ENCODE results near the gene UCK1.

UCK1 gene

DNA sequence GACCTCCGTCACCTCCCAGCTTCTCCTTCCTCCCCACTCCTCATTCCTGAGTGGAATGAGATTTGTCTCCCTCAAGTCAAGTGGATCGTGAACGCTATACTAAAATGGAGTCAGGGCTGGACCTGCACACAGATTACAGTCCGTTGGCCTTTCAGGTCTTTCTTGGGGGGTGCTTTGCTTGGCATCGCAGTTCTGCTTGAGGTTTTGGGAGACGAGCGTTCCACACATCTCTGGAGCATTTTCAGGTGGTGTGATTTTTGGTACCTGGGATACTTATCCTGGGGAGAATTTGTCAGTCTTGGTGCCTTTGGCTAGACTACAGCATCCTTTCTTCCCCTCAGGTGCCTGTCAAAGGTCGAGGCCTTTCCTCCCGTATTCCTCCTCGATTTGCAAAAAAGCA, 52.2 kb downstream of the UCK1 start:
- TF ChIP-seq, protein P1, sequence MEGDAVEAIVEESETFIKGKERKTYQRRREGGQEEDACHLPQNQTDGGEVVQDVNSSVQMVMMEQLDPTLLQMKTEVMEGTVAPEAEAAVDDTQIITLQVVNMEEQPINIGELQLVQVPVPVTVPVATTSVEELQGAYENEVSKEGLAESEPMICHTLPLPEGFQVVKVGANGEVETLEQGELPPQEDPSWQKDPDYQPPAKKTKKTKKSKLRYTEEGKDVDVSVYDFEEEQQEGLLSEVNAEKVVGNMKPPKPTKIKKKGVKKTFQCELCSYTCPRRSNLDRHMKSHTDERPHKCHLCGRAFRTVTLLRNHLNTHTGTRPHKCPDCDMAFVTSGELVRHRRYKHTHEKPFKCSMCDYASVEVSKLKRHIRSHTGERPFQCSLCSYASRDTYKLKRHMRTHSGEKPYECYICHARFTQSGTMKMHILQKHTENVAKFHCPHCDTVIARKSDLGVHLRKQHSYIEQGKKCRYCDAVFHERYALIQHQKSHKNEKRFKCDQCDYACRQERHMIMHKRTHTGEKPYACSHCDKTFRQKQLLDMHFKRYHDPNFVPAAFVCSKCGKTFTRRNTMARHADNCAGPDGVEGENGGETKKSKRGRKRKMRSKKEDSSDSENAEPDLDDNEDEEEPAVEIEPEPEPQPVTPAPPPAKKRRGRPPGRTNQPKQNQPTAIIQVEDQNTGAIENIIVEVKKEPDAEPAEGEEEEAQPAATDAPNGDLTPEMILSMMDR (IDR thresholded peaks at IDR 0.05; ENCODE audit: insufficient read depth, low read depth, low read length, missing control alignments) = no peak
- no peak for DNase-seq (ENCODE audit: low read depth)
- no peak overlapping the region for H3K4me3 ChIP-seq (ENCODE audit: low read depth, low read length)

DNA sequence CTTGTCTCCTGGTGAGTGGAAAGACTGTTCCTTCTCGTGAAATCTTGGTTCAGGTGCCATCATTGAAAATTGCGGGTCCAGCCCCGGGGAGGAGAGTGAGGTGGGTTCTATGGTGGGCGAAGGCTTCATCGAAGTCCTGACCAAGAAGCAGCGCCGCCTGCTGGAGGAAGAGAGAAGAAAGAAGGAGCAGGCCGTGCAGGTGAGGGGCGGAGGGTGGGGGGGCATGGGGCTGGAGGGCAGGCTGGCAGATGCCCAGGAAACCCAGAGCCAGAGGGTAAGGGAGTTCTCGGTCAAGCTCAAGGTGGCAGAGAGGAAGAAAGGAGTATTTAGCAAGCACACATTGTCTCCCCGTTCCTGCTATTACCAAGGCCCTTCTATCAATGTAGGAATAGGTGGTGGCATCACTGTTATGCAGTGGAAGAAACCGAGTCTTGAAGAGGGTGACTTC, 52.6 kb downstream of the UCK1 start:
- peak; percentile 57 for DNase-seq (ENCODE audit: low read depth)
- TF ChIP-seq, protein P1 (IDR thresholded peaks at IDR 0.05; ENCODE audit: insufficient read depth, low read depth, low read length, missing control alignments) = peak; percentile 60
- no peak overlapping the region for H3K4me3 ChIP-seq (ENCODE audit: low read depth, low read length)

DNA sequence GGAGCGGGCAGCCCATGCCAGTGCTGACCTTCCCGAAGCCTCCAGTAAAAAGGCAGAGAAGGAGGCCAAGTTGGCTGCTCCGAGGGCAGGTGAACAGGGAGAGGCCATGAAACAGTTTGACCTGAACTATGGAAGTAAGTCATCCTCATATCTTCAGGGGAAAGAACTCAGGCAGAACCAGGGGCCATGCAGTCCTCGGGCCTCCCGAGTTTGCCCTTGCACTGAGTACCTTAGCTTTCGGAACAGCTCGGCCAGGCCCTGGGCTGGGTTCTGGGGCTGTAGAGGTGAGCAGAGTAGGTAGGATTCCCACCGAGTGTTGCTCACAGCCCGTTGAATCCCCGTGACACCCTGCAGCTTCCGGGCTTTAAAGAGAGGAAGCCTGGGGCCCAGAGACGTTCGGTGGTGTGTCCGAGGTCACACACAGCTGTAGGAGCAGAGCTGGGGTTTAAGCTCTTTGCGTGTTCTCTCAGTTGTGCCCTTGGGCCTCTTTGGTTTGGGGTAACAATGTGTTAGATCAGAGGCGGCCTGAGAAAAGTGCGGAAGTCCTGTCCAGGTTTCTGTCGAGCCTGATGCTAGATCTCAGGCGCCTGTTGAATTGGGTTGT, 53.1 kb downstream of the UCK1 start:
- no peak for DNase-seq (ENCODE audit: low read depth)
- H3K4me3 ChIP-seq (ENCODE audit: low read depth, low read length) = no peak overlapping the region
- TF ChIP-seq, protein P1 (IDR thresholded peaks at IDR 0.05; ENCODE audit: insufficient read depth, low read depth, low read length, missing control alignments) = no peak

DNA sequence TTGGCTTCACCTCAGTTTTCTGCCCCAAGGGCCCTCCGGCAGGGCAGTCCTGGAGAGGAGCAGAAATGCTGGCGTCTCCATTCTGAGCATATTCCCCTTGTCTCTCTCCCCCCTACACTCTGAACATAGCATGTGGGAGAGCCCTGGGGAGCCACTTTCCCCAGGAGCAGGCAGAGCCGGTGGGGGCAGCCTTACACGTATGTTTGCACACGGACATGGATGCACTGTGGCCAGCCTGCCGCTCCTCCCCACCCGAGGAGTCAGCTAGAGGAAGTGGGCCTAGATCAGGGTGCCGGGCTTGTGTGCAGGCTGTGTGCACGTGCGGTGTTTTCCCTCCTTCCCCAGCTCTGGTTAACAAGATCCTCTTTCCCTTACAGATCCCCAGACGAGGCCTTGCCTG, 53.7 kb downstream of the UCK1 start:
- no peak for DNase-seq (ENCODE audit: low read depth)
- TF ChIP-seq, protein P1 (IDR thresholded peaks at IDR 0.05; ENCODE audit: insufficient read depth, low read depth, low read length, missing control alignments) = no peak
- no peak overlapping the region for H3K4me3 ChIP-seq (ENCODE audit: low read depth, low read length)

DNA sequence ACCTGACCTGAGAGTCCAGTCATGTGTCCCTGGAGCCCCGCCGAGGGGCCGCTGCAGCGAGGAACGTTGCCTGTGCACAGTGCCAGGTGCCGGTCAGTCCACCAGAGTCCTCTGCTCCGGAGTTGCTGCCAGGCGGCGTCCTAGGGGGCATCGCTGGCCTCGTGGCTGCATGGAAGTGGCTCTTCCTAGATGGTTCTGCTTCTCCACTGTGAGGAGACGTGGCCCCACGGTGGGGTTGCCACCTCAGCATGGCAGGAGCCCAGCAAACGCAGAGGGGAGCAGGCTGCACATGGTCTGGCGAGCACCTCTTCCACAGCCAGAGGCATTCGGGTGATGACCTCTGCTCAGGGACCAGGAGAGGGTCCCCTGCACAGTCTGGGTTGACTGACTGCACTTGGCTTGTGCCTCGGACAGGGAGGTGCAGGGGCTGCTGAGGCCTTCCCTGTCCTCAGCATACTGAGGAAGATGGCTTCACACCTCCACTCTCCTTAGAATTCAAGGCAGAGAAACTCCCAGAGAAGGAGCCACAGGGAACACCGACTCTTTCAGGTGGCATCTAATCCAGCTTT, 54.2 kb downstream of the UCK1 start:
- no peak overlapping the region for H3K4me3 ChIP-seq (ENCODE audit: low read depth, low read length)
- DNase-seq (ENCODE audit: low read depth) = no peak
- TF ChIP-seq, protein P1 (IDR thresholded peaks at IDR 0.05; ENCODE audit: insufficient read depth, low read depth, low read length, missing control alignments) = no peak

DNA sequence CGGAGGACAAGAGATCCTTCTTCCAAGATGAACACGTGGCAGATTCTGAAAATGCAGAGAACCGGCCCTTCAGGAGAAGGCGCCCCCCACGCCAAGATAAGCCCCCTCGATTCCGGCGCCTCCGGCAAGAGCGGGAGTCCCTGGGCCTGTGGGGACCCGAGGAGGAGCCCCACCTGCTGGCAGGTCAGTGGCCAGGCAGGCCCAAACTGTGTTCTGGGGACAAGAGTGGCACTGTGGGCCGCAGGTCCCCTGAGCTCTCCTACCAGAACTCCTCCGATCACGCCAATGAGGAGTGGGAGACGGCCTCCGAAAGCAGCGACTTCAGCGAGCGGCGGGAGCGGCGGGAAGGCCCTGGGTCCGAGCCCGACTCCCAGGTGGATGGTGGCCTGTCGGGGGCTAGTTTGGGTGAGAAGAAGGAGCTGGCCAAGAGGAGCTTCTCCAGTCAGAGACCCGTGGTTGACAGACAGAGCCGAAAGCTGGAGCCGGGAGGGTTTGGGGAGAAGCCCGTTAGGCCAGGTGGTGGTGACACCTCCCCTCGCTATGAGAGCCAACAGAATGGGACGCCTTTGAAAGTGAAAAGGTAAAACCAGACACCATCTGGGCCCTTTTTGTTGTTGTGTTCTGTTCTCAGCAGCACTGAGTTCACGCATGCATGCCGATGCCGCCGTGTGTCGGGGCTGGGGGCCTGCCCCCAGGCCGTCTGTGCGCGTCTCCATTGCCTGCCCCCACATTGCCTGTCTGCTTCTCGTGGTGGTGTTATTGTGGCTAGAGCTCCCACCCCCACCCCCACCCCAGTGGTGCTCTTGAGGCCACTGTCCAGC, 54.9 kb downstream of the UCK1 start:
- DNase-seq (ENCODE audit: low read depth) = no peak

More for the DNA sequence above, 54.9 kb downstream of the UCK1 start:
- no peak overlapping the region for H3K4me3 ChIP-seq (ENCODE audit: low read depth, low read length)
- TF ChIP-seq, protein P1 (IDR thresholded peaks at IDR 0.05; ENCODE audit: insufficient read depth, low read depth, low read length, missing control alignments) = peak; percentile 22

Data from GM12865 (cell line).